Measurements from ENCODE around the gene DDRGK1.

DDRGK1 gene

GRCh38 chr20:3229798-3230197 lies 25.3 kb upstream of the DDRGK1 start:
- TF ChIP-seq CTCF (IDR thresholded peaks at IDR 0.05; ENCODE audit: insufficient read depth, low read depth, low read length, missing control alignments), result no peak
- H3K4me3 ChIP-seq (ENCODE audit: low read depth, low read length), result no peak overlapping the region
- no peak for DNase-seq (ENCODE audit: low read depth)

- H3K4me3 ChIP-seq (ENCODE audit: low read depth, low read length), result no peak overlapping the region
- DNase-seq (ENCODE audit: low read depth), result no peak
- no peak for TF ChIP-seq CTCF (IDR thresholded peaks at IDR 0.05; ENCODE audit: insufficient read depth, low read depth, low read length, missing control alignments)
Measured at GRCh38 chr20:3229158-3229557, 24.7 kb upstream of the DDRGK1 start.

- TF ChIP-seq CTCF (IDR thresholded peaks at IDR 0.05; ENCODE audit: insufficient read depth, low read depth, low read length, missing control alignments), result no peak
- no peak for DNase-seq (ENCODE audit: low read depth)
- no peak overlapping the region for H3K4me3 ChIP-seq (ENCODE audit: low read depth, low read length)
Measured at GRCh38 chr20:3228750-3229032, 24.2 kb upstream of the DDRGK1 start.

GRCh38 chr20:3227936-3228749 lies 23.7 kb upstream of the DDRGK1 start:
- DNase-seq (ENCODE audit: low read depth), result no peak
- no peak for TF ChIP-seq CTCF (IDR thresholded peaks at IDR 0.05; ENCODE audit: insufficient read depth, low read depth, low read length, missing control alignments)
- H3K4me3 ChIP-seq (ENCODE audit: low read depth, low read length), result no peak overlapping the region

GRCh38 chr20:3227506-3227905 lies 23.0 kb upstream of the DDRGK1 start:
- TF ChIP-seq CTCF (IDR thresholded peaks at IDR 0.05; ENCODE audit: insufficient read depth, low read depth, low read length, missing control alignments), result no peak
- no peak overlapping the region for H3K4me3 ChIP-seq (ENCODE audit: low read depth, low read length)
- DNase-seq (ENCODE audit: low read depth), result no peak

GRCh38 chr20:3226864-3227263 lies 22.4 kb upstream of the DDRGK1 start:
- TF ChIP-seq CTCF (IDR thresholded peaks at IDR 0.05; ENCODE audit: insufficient read depth, low read depth, low read length, missing control alignments), result no peak
- DNase-seq (ENCODE audit: low read depth), result no peak
- no peak overlapping the region for H3K4me3 ChIP-seq (ENCODE audit: low read depth, low read length)

GRCh38 chr20:3226093-3226492 lies 21.6 kb upstream of the DDRGK1 start:
- no peak overlapping the region for H3K4me3 ChIP-seq (ENCODE audit: low read depth, low read length)
- no peak for DNase-seq (ENCODE audit: low read depth)
- TF ChIP-seq CTCF (IDR thresholded peaks at IDR 0.05; ENCODE audit: insufficient read depth, low read depth, low read length, missing control alignments), result no peak

Measured in GM12865 (cell line).